T47D (cell line): ENCODE results near the gene DHX34.
A peak's percentile ranks its signal among the peaks of the same experiment; 100 is the strongest.

Experiments
- DNase-seq, 2 experiments: peaks; one replicate each; pipeline versions ENCODE4 v3.0.0 to v3.0.0-alpha.2; 2011 to 2012; ENCODE audit warnings: low read depth in 1 of 2, low spot score in 1 of 2
- JUND ChIP-seq: IDR thresholded peaks from 2 replicates; pipeline ENCODE4 v1.6.1; 2012; ENCODE audit warnings: low read depth
- in situ Hi-C: cut with HindIII; loops from 2 replicates; pipeline ENCODE4 v1.10.0; 2016; ENCODE audit warnings: low sequenced_read_pairs, low pct_unique_long_range_greater_than_20kb

The DHX34 gene

DNA sequence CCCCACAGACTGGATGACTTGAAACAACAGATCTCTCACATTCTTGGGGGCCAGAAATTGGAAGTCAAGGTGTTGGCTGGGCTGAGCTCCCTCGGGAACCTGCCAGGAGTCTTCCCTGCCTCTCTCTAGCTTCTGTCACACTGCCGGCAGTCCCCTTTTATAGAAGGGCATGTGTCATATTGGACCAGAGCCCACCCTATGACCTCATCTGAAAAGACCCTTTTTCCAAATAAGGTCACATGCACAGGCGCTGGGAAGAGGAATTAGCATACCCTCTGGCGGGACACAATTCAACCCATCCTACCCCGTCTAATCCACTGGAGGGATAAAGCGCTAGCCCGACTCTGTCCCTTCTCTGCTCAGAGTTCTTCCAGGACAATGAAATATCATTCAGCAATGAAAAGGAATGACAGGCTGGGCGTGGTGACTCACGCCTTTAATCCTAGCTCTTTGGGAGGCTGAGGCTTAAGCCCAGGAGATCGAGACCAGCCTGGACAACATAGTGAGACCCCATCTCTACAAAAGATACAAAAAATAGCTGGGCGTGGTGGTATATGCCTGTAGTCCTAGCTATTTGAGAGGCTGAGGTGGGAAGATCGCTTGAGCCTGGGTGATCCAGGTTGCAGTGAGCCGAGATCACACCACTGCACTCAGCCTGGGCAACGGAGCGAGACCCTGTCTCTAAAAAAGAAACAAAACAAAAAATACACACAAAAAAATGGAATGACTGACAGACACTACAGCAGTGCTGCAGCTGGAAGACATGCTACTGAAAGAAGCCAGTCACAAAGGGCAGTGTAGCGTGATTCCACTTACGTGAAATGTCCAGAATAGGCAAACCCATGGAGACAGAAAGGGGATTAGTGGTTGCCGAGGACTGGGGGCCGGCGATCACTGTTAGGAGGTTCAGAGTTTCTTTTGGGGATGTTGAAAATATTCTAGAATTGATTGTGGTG, 41.7 kb downstream of the DHX34 start:
- TF ChIP-seq JUND, result no peak
- DNase-seq, result no peak
- in situ Hi-C loops, result no loop called here

GRCh38 chr19:47391510-47392223, 42.6 kb downstream of the DHX34 start:
- in situ Hi-C loops, result no loop called here
- DNase-seq, result peak in 1 of 2 experiments; percentile 72
- TF ChIP-seq JUND, result no peak

DNA sequence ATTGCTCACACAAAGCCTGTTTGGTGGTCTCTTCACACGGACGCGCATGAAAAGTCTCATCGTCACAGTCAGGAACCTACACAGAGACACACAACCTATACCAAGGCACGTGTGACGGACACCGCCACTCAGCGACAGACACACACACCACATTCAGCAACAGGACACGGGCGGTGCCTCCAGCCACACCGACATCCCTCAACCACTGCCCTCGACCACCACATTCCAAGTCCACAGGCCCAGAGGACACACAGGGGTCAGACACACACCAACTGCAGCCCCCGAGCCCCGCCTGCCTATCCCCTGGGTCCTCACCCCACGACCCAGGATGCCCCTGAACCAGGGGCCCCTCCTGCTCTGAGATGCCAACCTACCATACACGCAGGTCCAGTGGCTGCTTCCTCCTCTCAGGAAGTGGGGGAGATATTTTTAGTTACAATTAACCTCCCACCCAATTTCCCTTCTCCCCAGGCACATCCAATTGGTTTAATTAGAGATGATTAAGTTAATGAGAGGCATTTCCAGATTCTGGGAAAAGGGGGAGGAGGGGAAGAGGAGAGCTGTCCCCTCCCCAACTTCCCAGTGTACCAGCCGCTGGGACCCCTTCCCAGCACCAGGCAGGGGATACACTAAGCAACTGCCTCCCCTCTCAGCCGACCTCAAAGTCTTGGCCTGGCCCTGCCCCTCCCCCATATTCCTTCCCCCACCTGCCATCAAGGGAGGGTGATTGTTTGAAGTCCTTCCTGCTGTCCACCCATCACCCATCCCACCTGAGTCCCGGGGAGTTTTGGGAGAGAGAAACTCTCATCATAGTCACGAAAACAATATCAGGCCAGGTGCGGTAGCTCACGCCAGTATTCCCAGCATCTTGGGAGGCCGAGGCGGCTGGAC, 49.8 kb downstream of the DHX34 start:
- no peak for TF ChIP-seq JUND
- in situ Hi-C loops, result no loop called here
- no peak for DNase-seq

- TF ChIP-seq JUND, result no peak
- no peak for DNase-seq
- in situ Hi-C loops, result no loop called here
Measured at GRCh38 chr19:47402504-47402903, 53.4 kb downstream of the DHX34 start.

DNA sequence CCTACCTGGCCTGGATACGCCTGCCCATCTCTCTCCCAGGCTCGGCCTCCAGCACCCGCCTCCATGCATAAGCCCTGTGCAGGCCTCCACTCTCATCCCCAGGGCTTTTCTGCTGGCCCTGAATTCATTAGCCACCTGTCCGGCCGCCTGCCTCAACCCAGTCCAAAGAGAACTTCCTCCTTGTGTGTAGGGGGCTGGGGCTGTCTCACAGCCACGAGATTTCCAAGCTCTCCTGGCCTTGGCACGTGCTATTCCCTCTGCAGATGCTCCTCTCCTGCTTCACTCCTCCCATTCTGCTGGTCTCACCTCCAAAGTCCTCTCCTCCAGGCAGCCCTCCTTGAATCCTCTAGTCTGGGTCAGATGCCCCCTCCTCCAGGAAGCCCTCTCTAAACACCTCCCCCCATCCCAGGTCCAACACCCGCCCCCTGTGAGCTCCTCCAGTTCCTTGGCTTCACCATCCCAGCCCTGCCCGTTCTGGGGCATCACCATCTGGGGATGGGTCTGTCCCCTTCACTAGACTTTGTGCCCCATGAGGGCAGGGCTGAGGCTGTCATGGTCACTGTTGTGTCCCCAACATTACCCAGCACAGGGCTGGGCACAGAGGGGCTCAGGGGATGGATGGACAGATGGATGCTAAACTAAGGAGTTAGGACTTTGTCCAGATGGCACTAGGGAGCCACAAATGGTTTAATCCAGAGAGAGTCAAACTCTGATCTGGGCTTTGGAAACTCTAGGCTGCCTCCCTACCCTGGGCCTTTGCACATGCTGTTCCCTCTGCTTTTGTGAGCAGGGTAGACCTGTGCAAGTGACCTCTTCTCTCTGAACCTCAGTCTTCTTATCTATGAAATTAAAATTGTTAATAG, 55.5 kb downstream of the DHX34 start:
- DNase-seq, result no peak
- in situ Hi-C loops, result no loop called here
- TF ChIP-seq JUND, result no peak

GRCh38 chr19:47405197-47405550, 56.1 kb downstream of the DHX34 start:
- in situ Hi-C loops, result no loop called here
- no peak for TF ChIP-seq JUND
- DNase-seq, result no peak

DNA sequence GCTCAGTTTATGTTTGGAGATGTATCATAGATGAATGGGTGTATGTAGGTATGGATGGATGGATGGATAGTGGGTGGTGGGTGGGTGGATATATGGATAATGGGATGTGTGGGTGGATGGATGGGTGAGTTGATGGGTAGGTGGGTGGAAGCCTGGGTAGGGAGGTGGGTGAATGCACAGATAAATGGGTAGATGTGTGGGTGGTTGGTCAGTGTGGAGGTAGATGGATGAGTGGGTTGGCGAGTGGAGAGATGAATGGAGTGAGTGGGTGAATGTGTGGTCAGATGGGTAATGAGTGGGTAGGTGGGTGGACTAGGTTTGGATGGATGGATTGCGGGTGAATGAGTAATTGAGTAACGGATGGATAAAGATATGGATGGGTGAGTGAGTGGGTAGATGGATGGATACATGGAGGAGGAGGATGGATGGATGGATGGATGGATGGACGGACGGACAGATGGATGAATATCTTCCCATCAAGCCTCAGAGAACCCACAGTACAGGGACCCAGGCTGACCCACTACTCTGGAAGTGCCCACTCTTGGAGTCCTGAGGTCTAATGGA, 56.8 kb downstream of the DHX34 start:
- in situ Hi-C loops, result no loop called here
- no peak for DNase-seq
- no peak for TF ChIP-seq JUND

DNA sequence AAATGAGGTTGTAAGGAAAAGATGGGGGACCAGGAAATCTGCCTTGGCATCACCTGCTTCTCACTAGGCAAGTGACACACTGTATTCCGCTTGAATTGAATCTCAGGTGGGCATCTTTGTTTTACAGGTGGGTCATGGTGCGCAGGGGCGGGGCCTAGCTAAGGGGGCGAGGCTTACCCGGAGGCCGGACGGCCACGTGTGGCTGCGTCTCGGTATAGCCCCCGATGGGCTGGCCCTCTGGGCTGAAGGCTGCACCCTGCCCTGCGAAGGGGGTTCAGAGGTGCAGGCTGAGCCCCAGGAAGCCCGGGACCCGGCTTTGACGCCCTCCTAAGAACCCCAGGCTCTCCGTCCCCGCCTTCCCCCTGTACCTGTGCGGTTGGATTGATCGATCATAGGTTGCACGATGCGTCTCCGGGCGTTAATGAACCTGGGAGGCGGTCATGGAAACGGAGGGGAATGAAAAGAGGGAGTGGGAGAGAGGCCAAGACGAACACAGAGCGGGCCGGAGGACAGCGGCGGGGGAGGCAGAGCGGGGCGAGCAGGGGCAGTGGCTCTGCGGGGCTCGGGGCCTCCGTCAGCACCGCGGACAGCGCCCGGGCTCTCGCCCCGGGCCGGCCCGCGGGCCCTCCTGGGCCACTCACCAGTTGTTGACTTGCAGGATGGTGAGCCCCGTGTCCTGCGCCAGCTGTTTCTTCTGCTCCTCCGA, 57.7 kb downstream of the DHX34 start:
- TF ChIP-seq JUND, result no peak
- in situ Hi-C loops, result no loop called here

GRCh38 chr19:47407417-47407774, 58.3 kb downstream of the DHX34 start:
- DNase-seq, result no peak
- in situ Hi-C loops, result no loop called here
- no peak for TF ChIP-seq JUND

More for the DNA sequence above, 57.7 kb downstream of the DHX34 start:
- peak in 1 of 2 experiments; percentile 24 for DNase-seq

- no peak for DNase-seq
- in situ Hi-C loops, result no loop called here
- TF ChIP-seq JUND, result no peak
Measured at GRCh38 chr19:47408156-47408938, 59.2 kb downstream of the DHX34 start.
